Measurements from ENCODE around the gene KCTD21.

GRCh38 chr11:78138694-78139421 lies 49.6 kb downstream of the KCTD21 start:
- TF ChIP-seq CTCF (conservative IDR thresholded peaks at IDR 0.05; ENCODE audit: low read depth, low read length) (no peak), EZH2phosphoT487 (IDR thresholded peaks at IDR 0.05; ENCODE audit: borderline replicate concordance, low read length) (no peak), EZH2 (IDR thresholded peaks at IDR 0.05; ENCODE audit: low read length, unreplicated experiment) (no peak)
